CD4-positive, alpha-beta memory T cell (primary cell): ENCODE results near the gene RBKS. TPM values are rescaled to one million over a fixed set of nuclear protein-coding genes. Genes with fewer than 3 reads are reported as not detected.

ENCODE experiments used
- CTCF ChIA-PET: fragments of 350-600 bp; sonication (Branson Sonifier 250); formaldehyde crosslinking; loops from one replicate; lab custom pipeline; 2021; ENCODE audit warnings: inconsistent platforms; ENCODE audit not compliant: partially characterized antibody; lab: Charles Lee
- POLR2A ChIA-PET: fragments of 350-600 bp; sonication (Branson Sonifier 250); formaldehyde crosslinking; loops from one replicate; lab custom pipeline; 2021; ENCODE audit not compliant: partially characterized antibody; lab: Charles Lee
- DNase-seq, 5 donors: peaks; one replicate each; pipeline versions ENCODE4 v3.0.0 to v3.0.0-alpha.2; 2020 to 2022; ENCODE audit warnings: mixed read lengths in 1 of 5
- H3K27ac ChIP-seq: one replicate; pipeline ENCODE4 v1.7.0; 2013; ENCODE audit warnings: low read depth, low read length
- H3K27me3 ChIP-seq: 2 replicates; pipeline ENCODE4 v1.7.0; 2013; ENCODE audit warnings: mild to moderate bottlenecking, low read length, moderate library complexity; ENCODE audit not compliant: insufficient read depth
- H3K36me3 ChIP-seq: 2 replicates; pipeline ENCODE4 v1.7.0; 2013; ENCODE audit warnings: mild to moderate bottlenecking, low read length, moderate library complexity; ENCODE audit not compliant: insufficient read depth
- H3K4me1 ChIP-seq: 2 replicates; pipeline ENCODE4 v1.7.0; 2013; ENCODE audit warnings: mild to moderate bottlenecking, low read length, moderate library complexity; ENCODE audit not compliant: insufficient read depth
- H3K4me3 ChIP-seq, 2 donors: one replicate each; pipeline ENCODE4 v1.7.0; 2013; ENCODE audit warnings: low read length in 2 of 2, mild to moderate bottlenecking in 1 of 2
- H3K9me3 ChIP-seq, 2 donors: one replicate each; pipeline ENCODE4 v1.7.0; 2013; ENCODE audit warnings: low read length in 2 of 2, control low read depth in 1 of 2; ENCODE audit not compliant: control insufficient read depth in 1 of 2
- H3K27ac Mint-ChIP-seq, 7 donors: one replicate each; pipeline ENCODE4 v1.8.0; 2020 to 2021; ENCODE audit warnings: mixed read lengths in 7 of 7, mild to moderate bottlenecking in 6 of 7, inconsistent platforms in 3 of 7, moderate library complexity in 3 of 7
- H3K27me3 Mint-ChIP-seq, 2 donors: one replicate each; pipeline ENCODE4 v1.8.0; 2020 to 2021; ENCODE audit warnings: mixed read lengths in 2 of 2
- H3K36me3 Mint-ChIP-seq, 2 donors: one replicate each; pipeline ENCODE4 v1.8.0; 2020 to 2021; ENCODE audit warnings: mixed read lengths in 2 of 2, inconsistent platforms in 1 of 2, mild to moderate bottlenecking in 1 of 2
- H3K4me1 Mint-ChIP-seq, 4 donors: one replicate each; pipeline ENCODE4 v1.8.0; 2020 to 2021; ENCODE audit warnings: mixed read lengths in 4 of 4, mild to moderate bottlenecking in 1 of 4
- H3K4me3 Mint-ChIP-seq, 8 donors: one replicate each; pipeline ENCODE4 v1.8.0; 2020 to 2021; ENCODE audit warnings: mixed read lengths in 8 of 8, mild to moderate bottlenecking in 7 of 8, moderate library complexity in 6 of 8, inconsistent platforms in 3 of 8
- H3K9me3 Mint-ChIP-seq, 8 donors: one replicate each; pipeline ENCODE4 v1.8.0; 2020 to 2021; ENCODE audit warnings: mixed read lengths in 8 of 8, mild to moderate bottlenecking in 5 of 8, inconsistent platforms in 3 of 8, moderate library complexity in 1 of 8
- intact Hi-C: fragments of 100-400 bp; cut with micrococcal nuclease; formaldehyde crosslinking; loops from one replicate; pipeline ENCODE4 v1.15.1; 2023
- polyA plus RNA-seq, 2 donors: library from polyadenylated mRNA; unstranded; fragments of 300-500 nt; fragmentation: Illumina TruSeq; gene quantifications; one replicate each; pipeline ENCODE4 v1.2.3, GENCODE V29; 2021
- total RNA-seq, 2 experiments: library from RNA; stranded (reverse); gene quantifications; one replicate each; pipeline ENCODE4 v1.2.3, GENCODE V29; 2021

The RBKS gene
- total and polyA plus RNA-seq, 4 experiments from 2014 or later = 1.2 to 5.9 (median 2.1) TPM

- H3K4me1 ChIP-seq = no peaks in the 10 kb centered on the region
- no peaks in the 10 kb centered on the region for H3K27me3 ChIP-seq
- Mint-ChIP-seq H3K27me3 (no peaks in the 10 kb centered on the region), H3K9me3 (no peaks in the 10 kb centered on the region), H3K4me3 (no peak overlapping the region), H3K27ac (peak overlapping the region in 1 of 7 donors; percentile 82), H3K4me1 (no peaks in the 10 kb centered on the region), H3K36me3 (peaks cover 0 to 9% of the 10 kb centered on the region in 2 donors)
- H3K4me3 ChIP-seq = no peak overlapping the region
- intact Hi-C loops = no loop called here
- ChIA-PET POLR2A (no interaction called here), CTCF (no interaction called here)
- H3K9me3 ChIP-seq = no peaks in the 10 kb centered on the region
- DNase-seq = no peak
- H3K27ac ChIP-seq = no peak overlapping the region
- no peaks in the 10 kb centered on the region for H3K36me3 ChIP-seq
These were observed 51.1 kb downstream of the RBKS start for GRCh38 chr2:27839022-27839618.

DNA sequence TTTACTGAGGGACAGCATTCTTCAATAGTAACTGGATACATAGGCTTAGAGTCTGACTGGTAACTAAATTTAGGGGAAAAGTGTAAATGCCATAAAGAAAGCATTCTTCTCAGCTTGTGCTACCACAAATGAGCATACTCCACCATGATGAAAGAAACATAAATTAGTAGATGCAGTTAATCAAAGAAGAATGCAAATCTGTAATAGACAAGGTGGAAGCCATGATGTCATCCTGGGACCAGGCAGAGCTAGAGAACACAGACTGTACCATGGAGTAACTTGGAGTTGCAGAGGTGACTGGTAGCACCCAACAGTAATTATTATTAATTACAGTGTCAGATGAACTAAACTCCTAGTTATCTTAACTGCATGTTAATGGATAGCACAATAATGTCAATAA is 51.7 kb downstream of the RBKS start:
- Mint-ChIP-seq H3K27ac (peak overlapping the region in 1 of 7 donors; percentile 82), H3K27me3 (no peaks in the 10 kb centered on the region), H3K4me1 (no peaks in the 10 kb centered on the region), H3K36me3 (peaks cover 0 to 9% of the 10 kb centered on the region in 2 donors), H3K4me3 (no peak overlapping the region), H3K9me3 (no peaks in the 10 kb centered on the region)
- no peak overlapping the region for H3K27ac ChIP-seq
- ChIA-PET POLR2A (no interaction called here), CTCF (no interaction called here)
- H3K4me3 ChIP-seq = no peak overlapping the region
- DNase-seq = no peak
- H3K4me1 ChIP-seq = no peaks in the 10 kb centered on the region
- intact Hi-C loops = no loop called here
- H3K9me3 ChIP-seq = no peaks in the 10 kb centered on the region
- no peaks in the 10 kb centered on the region for H3K36me3 ChIP-seq
- H3K27me3 ChIP-seq = no peaks in the 10 kb centered on the region

- Mint-ChIP-seq H3K27ac (no peak overlapping the region), H3K4me1 (no peaks in the 10 kb centered on the region), H3K4me3 (no peak overlapping the region), H3K27me3 (peaks cover 0 to 2% of the 10 kb centered on the region in 2 donors), H3K36me3 (peaks cover 10 to 32% of the 10 kb centered on the region in 2 donors), H3K9me3 (peaks cover 0 to 7% (median 0%) of the 10 kb centered on the region in 8 donors)
- DNase-seq = no peak
- H3K27ac ChIP-seq = no peak overlapping the region
- ChIA-PET POLR2A (no interaction called here), CTCF (interaction anchor here (1.8 kb wide), 1 partner anchor 10 kb away, joined by 3 read pairs; no protein-coding TSS in a partner anchor)
- H3K27me3 ChIP-seq = no peaks in the 10 kb centered on the region
- no peak overlapping the region for H3K4me3 ChIP-seq
- H3K4me1 ChIP-seq = no peaks in the 10 kb centered on the region
- H3K36me3 ChIP-seq = no peaks in the 10 kb centered on the region
- intact Hi-C loops = no loop called here
- no peaks in the 10 kb centered on the region for H3K9me3 ChIP-seq
These were observed 56.3 kb downstream of the RBKS start for GRCh38 chr2:27833931-27834330.

DNA sequence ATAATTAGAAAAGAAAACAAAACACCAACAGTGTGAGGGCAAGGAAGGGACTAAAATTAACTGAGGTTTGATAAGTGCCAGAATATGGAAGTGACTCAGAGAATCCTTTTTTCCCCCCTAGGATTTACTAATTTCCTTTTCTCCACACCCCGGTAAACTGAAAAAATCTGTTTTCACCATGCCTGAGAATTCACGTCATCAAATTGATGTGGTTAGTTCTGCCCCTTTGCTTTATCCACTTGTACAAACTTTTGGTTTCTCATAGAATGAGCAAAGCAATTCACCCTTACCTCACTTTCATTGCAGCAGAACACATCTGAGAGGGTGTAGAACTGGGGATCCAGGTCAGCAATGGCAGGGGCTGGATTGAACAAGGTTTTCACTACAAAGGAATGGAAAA is 57.8 kb downstream of the RBKS start:
- H3K27ac Mint-ChIP-seq = no peak overlapping the region

DNA sequence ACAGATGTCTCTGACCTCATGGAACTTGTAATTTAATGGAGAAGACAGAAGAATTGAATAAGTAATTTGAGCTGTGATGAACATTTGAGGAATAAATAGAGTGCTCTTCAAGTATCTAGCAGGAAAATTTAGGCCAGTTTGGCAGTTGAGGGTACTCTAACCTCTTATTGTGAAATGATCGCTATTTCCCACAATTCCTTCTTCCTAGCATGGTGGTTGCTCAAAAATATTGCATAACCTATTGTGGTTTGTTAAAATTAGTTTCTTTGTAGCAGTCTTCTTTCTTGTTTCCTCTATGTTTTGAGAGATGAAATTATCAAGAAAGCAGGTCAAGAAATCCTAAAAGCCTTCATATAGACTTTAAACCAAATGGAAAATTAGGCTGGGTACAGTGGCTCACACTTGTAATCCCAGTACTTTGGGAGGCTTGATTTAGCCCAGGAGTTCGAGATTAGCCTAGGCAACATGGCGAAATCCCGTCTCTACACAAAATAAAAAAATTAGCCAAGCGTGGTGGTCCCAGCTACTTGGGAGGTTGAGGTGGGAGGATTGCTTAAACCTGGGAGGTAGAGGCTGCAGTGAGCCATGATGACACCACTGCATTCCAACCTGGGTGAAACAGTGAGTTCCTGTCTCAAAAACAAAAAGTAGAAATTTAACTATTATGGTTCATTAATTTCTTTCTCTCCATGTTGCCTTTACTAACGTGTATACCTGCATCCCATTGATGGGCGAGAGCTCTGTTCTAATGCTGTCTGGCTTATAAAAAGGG is 58.7 kb downstream of the RBKS start:
- Mint-ChIP-seq H3K9me3 (peaks cover 0 to 7% (median 0%) of the 10 kb centered on the region in 8 donors), H3K4me3 (no peak overlapping the region), H3K4me1 (no peaks in the 10 kb centered on the region), H3K36me3 (peaks cover 10 to 29% of the 10 kb centered on the region in 2 donors), H3K27ac (no peak overlapping the region), H3K27me3 (peaks cover 0 to 2% of the 10 kb centered on the region in 2 donors)
- POLR2A ChIA-PET = no interaction called here
- intact Hi-C loops = no loop called here
- H3K9me3 ChIP-seq = no peaks in the 10 kb centered on the region
- no peaks in the 10 kb centered on the region for H3K36me3 ChIP-seq
- CTCF ChIA-PET = no interaction called here
- H3K27me3 ChIP-seq = no peaks in the 10 kb centered on the region
- no peaks in the 10 kb centered on the region for H3K4me1 ChIP-seq
- no peak overlapping the region for H3K27ac ChIP-seq
- H3K4me3 ChIP-seq = no peak overlapping the region
- no peak for DNase-seq

More for the DNA sequence above, 57.8 kb downstream of the RBKS start:
- Mint-ChIP-seq H3K4me3 (no peak overlapping the region), H3K36me3 (peaks cover 10 to 32% of the 10 kb centered on the region in 2 donors), H3K4me1 (no peaks in the 10 kb centered on the region), H3K9me3 (peaks cover 0 to 7% (median 0%) of the 10 kb centered on the region in 8 donors), H3K27me3 (peaks cover 0 to 2% of the 10 kb centered on the region in 2 donors)
- ChIA-PET CTCF (no interaction called here), POLR2A (no interaction called here)
- Histone ChIP-seq H3K9me3 (no peaks in the 10 kb centered on the region), H3K4me1 (no peaks in the 10 kb centered on the region), H3K27ac (no peak overlapping the region), H3K4me3 (no peak overlapping the region), H3K27me3 (no peaks in the 10 kb centered on the region), H3K36me3 (no peaks in the 10 kb centered on the region)
- intact Hi-C loops = no loop called here
- no peak for DNase-seq

DNA sequence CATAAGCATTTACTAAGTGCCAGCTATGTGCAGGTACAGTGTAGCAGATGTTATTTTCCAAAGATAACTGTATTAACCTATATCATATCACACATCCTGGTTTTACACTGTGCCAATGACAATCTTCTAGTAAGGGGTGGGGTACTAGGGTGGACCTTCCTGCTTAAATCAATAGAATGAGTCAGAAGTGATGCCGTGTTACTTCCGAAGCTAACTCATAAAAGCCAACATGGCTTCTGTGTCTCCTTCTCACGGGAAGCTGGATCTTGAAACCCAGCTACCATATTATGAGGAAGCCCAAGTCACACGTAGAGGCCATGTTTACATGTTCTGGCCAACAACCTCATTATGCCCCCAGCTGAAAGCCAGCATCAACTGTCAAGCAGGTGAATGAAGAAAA is 59.5 kb downstream of the RBKS start:
- H3K27me3 Mint-ChIP-seq = peaks cover 0 to 2% of the 10 kb centered on the region in 2 donors
- POLR2A ChIA-PET = no interaction called here
- H3K4me1 ChIP-seq = no peaks in the 10 kb centered on the region
- H3K27ac Mint-ChIP-seq = no peak overlapping the region
- no peak for DNase-seq
- intact Hi-C loops = no loop called here
- no peaks in the 10 kb centered on the region for H3K27me3 ChIP-seq
- no peak overlapping the region for H3K27ac ChIP-seq
- no peaks in the 10 kb centered on the region for H3K9me3 ChIP-seq
- H3K4me1 Mint-ChIP-seq = no peaks in the 10 kb centered on the region
- H3K4me3 Mint-ChIP-seq = no peak overlapping the region
- CTCF ChIA-PET = no interaction called here
- peaks cover 0 to 7% (median 0%) of the 10 kb centered on the region in 8 donors for H3K9me3 Mint-ChIP-seq
- H3K36me3 ChIP-seq = no peaks in the 10 kb centered on the region
- no peak overlapping the region for H3K4me3 ChIP-seq
- H3K36me3 Mint-ChIP-seq = peaks cover 10 to 26% of the 10 kb centered on the region in 2 donors

DNA sequence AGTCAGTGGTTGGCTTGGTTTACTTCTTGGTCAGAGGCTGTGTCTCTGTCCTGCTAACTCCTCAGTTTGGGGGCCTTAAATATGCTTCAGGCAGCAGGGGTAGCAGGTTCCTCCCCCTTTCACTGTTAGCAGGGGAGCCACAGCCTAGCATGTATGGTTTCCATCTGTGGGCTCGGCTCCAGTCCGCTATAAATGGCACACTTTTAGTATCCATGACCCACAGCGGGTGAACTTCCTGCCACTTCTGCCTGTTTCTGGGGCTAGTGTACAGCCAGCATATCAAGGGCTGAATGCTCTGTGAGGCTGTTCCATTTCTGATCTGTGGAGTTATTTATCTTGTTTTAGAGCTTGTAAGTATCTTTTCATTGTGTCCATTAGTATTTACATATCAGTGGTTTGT is 60.4 kb downstream of the RBKS start:
- no peak for DNase-seq
- Mint-ChIP-seq H3K36me3 (peaks cover 14 to 30% of the 10 kb centered on the region in 2 donors), H3K27me3 (peaks cover 0 to 2% of the 10 kb centered on the region in 2 donors), H3K4me3 (no peak overlapping the region), H3K9me3 (peaks cover 0 to 7% (median 4%) of the 10 kb centered on the region in 8 donors), H3K4me1 (no peaks in the 10 kb centered on the region), H3K27ac (no peak overlapping the region)
- Histone ChIP-seq H3K4me3 (no peak overlapping the region), H3K4me1 (no peaks in the 10 kb centered on the region), H3K36me3 (no peaks in the 10 kb centered on the region), H3K27me3 (no peaks in the 10 kb centered on the region), H3K9me3 (peaks cover 0 to under 1% of the 10 kb centered on the region in 2 donors), H3K27ac (no peak overlapping the region)
- POLR2A ChIA-PET = no interaction called here
- CTCF ChIA-PET = no interaction called here
- intact Hi-C loops = no loop called here
